Fibroblast of mammary gland (primary cell): ENCODE results near the gene UAP1.
"Not testable (repeated sequence)": the region's sequence is repeated elsewhere in the genome, so short reads cannot be mapped to it uniquely, and the experiment has no call there.

Experiments used
- DNase-seq: peaks from one replicate; pipeline ENCODE4 v3.0.0-alpha.2; 2010; ENCODE audit warnings: low read depth
- H3K4me3 ChIP-seq: 2 replicates; pipeline ENCODE4 v1.5.1; 2011; ENCODE audit warnings: low read depth, mild to moderate bottlenecking, low read length, moderate library complexity; ENCODE audit not compliant: control insufficient read depth
- CTCF ChIP-seq: conservative IDR thresholded peaks from 2 replicates; pipeline ENCODE4 v1.5.1; 2011; ENCODE audit warnings: low read depth, low read length, inconsistent platforms; ENCODE audit not compliant: control insufficient read depth, insufficient read depth

UAP1 gene

GRCh38 chr1:162562470-162562828 is 927 bp downstream of the UAP1 start:
- peak; percentile 84 for DNase-seq
- no peak for TF ChIP-seq CTCF
- H3K4me3 ChIP-seq, result peak overlapping the region; percentile 95

GRCh38 chr1:162564762-162565218 is 3.3 kb downstream of the UAP1 start:
- TF ChIP-seq CTCF, result no peak
- H3K4me3 ChIP-seq, result no peak overlapping the region
- peak; percentile 34 for DNase-seq

GRCh38 chr1:162565460-162565859 is 3.9 kb downstream of the UAP1 start:
- no peak for TF ChIP-seq CTCF
- no peak overlapping the region for H3K4me3 ChIP-seq
- no peak for DNase-seq

GRCh38 chr1:162566870-162567269 is 5.3 kb downstream of the UAP1 start:
- no peak overlapping the region for H3K4me3 ChIP-seq
- no peak for DNase-seq
- no peak for TF ChIP-seq CTCF

GRCh38 chr1:162568802-162569201 is 7.3 kb downstream of the UAP1 start:
- TF ChIP-seq CTCF, result no peak
- no peak for DNase-seq

GRCh38 chr1:162570718-162571117 is 9.2 kb downstream of the UAP1 start:
- TF ChIP-seq CTCF, result no peak
- no peak for DNase-seq
- no peak overlapping the region for H3K4me3 ChIP-seq

More at GRCh38 chr1:162568802-162569201, 7.3 kb downstream of the UAP1 start:
- no peak overlapping the region for H3K4me3 ChIP-seq

GRCh38 chr1:162571121-162571520 is 9.6 kb downstream of the UAP1 start:
- not testable (repeated sequence) for H3K4me3 ChIP-seq, DNase-seq
